ENCODE results near the gene DCUN1D4.

The DCUN1D4 gene

DNA sequence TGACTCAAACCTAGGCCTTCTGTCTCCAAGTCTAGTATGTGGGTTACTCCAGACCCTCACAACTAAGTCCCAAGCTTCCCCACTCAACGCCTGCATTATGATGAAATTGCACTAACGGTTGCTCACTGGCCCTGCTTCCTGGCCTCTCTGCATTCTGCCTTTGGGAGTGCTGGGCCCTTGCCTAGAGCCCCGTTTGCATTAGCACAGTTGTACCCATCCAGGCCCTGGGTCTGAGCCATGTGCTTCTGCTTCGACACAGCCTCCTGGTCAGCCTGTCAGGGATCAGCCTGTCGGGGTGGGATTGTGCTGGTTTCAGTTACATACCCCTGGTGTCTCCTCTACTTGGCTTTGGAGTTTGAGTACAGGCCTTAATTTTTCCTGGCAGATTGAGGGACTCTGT lies 58.4 kb downstream of the DCUN1D4 start:
- Histone ChIP-seq H3K9ac (ENCODE audit: low read length) (no peak overlapping the region), H3K36me3 (ENCODE audit: control insufficient read depth, insufficient read depth, low read length, severe bottlenecking) (peaks cover 86% of the 10 kb centered on the region), H3K4me1 (ENCODE audit: control insufficient read depth, insufficient read depth, low read length) (no peaks in the 10 kb centered on the region), H3K4me3 (ENCODE audit: low read length) (no peak overlapping the region), H3K9me3 (ENCODE audit: control insufficient read depth, low read length) (no peaks in the 10 kb centered on the region), H3K27me3 (replicated peaks; ENCODE audit: control insufficient read depth, insufficient read depth, low read length) (no peaks in the 10 kb centered on the region)
- DNase-seq (ENCODE audit: low read depth) = no peak

DNA sequence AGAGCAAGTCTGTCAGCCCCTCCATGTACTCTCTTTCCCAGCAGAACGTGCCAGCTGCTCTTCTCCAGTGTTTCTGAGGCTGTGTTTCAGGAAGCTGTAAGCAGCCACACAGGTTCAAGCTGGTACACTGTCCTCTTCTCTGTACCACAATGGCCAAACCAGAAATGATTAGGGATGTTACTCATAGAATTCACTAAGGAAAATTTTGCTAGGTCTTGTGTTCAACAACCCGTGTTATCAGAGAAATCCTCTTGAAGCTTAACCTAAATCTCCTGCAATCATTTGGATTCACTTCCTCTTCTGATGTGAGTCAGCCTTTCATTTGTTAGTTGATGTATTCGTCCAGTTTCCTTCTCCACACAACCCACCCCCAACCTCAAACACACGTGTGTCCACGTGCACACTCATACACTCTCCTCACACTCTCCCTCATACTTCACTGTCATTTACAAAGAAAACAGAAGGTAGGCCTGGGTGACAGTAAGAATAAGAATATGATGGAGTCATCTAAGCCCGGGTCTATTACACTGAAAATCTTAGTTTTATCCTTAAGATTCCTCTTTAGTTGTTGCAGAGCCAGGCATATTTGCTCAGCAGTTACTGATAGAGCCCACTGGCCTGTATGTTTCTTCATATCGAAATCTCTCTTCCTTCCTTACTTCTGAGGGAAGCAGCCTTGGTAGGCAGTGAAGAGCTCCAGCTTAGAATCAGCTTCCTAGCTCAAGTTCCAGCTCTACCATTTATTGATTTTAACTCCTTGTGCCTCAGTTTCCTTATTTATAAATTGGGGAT lies 63.4 kb downstream of the DCUN1D4 start:
- no peak for DNase-seq (ENCODE audit: low read depth)
- Histone ChIP-seq H3K27me3 (replicated peaks; ENCODE audit: control insufficient read depth, insufficient read depth, low read length) (no peaks in the 10 kb centered on the region), H3K9ac (ENCODE audit: low read length) (no peak overlapping the region), H3K4me3 (ENCODE audit: low read length) (no peak overlapping the region), H3K4me1 (ENCODE audit: control insufficient read depth, insufficient read depth, low read length) (no peaks in the 10 kb centered on the region), H3K36me3 (ENCODE audit: control insufficient read depth, insufficient read depth, low read length, severe bottlenecking) (peaks cover 98% of the 10 kb centered on the region), H3K9me3 (ENCODE audit: control insufficient read depth, low read length) (no peaks in the 10 kb centered on the region)

GRCh38 chr4:51907006-51907669 lies 64.2 kb downstream of the DCUN1D4 start:
- Histone ChIP-seq H3K4me3 (ENCODE audit: low read length) (no peak overlapping the region), H3K9ac (ENCODE audit: low read length) (no peak overlapping the region), H3K27me3 (replicated peaks; ENCODE audit: control insufficient read depth, insufficient read depth, low read length) (no peaks in the 10 kb centered on the region), H3K36me3 (ENCODE audit: control insufficient read depth, insufficient read depth, low read length, severe bottlenecking) (peaks cover 98% of the 10 kb centered on the region), H3K4me1 (ENCODE audit: control insufficient read depth, insufficient read depth, low read length) (no peaks in the 10 kb centered on the region), H3K9me3 (ENCODE audit: control insufficient read depth, low read length) (no peaks in the 10 kb centered on the region)
- DNase-seq (ENCODE audit: low read depth) = no peak

DNA sequence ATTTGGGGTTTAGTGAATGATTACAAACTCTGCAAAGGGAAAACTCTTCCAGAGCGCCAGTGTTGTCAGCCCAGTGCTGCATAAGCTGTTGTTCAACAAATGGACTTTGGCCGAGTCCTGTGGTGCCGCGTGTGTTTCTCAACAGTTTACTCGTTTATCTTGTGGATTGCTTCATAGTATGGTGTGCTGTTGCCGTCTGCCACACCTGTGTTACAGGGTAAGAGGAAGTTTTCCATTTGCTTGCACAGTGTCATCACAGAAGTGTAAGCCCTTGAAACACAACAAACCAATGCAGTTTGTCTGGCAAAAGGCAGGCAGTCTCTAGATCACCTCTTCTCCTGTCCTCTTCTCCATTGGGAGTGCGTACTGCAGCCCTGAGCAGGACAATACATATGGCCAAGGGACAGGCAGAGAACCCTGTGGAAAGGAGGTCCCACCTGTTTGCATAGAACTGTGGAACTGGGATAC lies 66.3 kb downstream of the DCUN1D4 start:
- DNase-seq (ENCODE audit: low read depth) = no peak
- H3K4me3 ChIP-seq (ENCODE audit: low read length) = no peak overlapping the region
- no peaks in the 10 kb centered on the region for H3K4me1 ChIP-seq (ENCODE audit: control insufficient read depth, insufficient read depth, low read length)
- no peak overlapping the region for H3K9ac ChIP-seq (ENCODE audit: low read length)
- no peaks in the 10 kb centered on the region for H3K27me3 ChIP-seq (replicated peaks; ENCODE audit: control insufficient read depth, insufficient read depth, low read length)
- peaks cover 100% of the 10 kb centered on the region for H3K36me3 ChIP-seq (ENCODE audit: control insufficient read depth, insufficient read depth, low read length, severe bottlenecking)
- H3K9me3 ChIP-seq (ENCODE audit: control insufficient read depth, low read length) = peaks cover 4% of the 10 kb centered on the region

DNA sequence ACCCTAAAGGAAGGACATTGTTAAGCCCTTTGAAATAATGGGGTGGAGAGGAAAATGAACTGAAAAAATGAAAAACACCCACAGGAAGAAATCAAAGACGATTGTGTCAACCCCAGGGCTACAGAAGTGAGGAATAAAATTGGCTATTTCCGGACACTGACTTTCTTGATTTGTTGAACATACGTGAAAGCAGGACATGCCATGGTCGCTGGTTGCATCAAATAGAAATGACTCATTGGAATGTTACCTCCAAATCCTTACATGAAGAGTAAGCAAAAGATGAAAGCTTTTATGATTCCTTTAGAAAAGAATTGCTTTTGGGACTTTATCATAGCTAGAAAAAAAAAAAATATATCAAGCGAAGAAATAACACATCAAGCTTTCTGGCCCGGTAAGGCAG lies 75.3 kb downstream of the DCUN1D4 start:
- Histone ChIP-seq H3K9ac (ENCODE audit: low read length) (no peak overlapping the region), H3K4me1 (ENCODE audit: control insufficient read depth, insufficient read depth, low read length) (no peaks in the 10 kb centered on the region), H3K27me3 (replicated peaks; ENCODE audit: control insufficient read depth, insufficient read depth, low read length) (no peaks in the 10 kb centered on the region), H3K4me3 (ENCODE audit: low read length) (no peak overlapping the region), H3K9me3 (ENCODE audit: control insufficient read depth, low read length) (peaks cover 4% of the 10 kb centered on the region), H3K36me3 (ENCODE audit: control insufficient read depth, insufficient read depth, low read length, severe bottlenecking) (peaks cover 41% of the 10 kb centered on the region)
- no peak for DNase-seq (ENCODE audit: low read depth)

- no peaks in the 10 kb centered on the region for H3K27me3 ChIP-seq (replicated peaks; ENCODE audit: control insufficient read depth, insufficient read depth, low read length)
- DNase-seq (ENCODE audit: low read depth) = no peak
- no peak overlapping the region for H3K9ac ChIP-seq (ENCODE audit: low read length)
- H3K36me3 ChIP-seq (ENCODE audit: control insufficient read depth, insufficient read depth, low read length, severe bottlenecking) = no peaks in the 10 kb centered on the region
- no peaks in the 10 kb centered on the region for H3K4me1 ChIP-seq (ENCODE audit: control insufficient read depth, insufficient read depth, low read length)
- H3K4me3 ChIP-seq (ENCODE audit: low read length) = no peak overlapping the region
- no peaks in the 10 kb centered on the region for H3K9me3 ChIP-seq (ENCODE audit: control insufficient read depth, low read length)
Observed at GRCh38 chr4:51923343-51923742, 80.4 kb downstream of the DCUN1D4 start.

GRCh38 chr4:51925307-51925706 lies 82.4 kb downstream of the DCUN1D4 start:
- H3K9ac ChIP-seq (ENCODE audit: low read length) = no peak overlapping the region
- no peak for DNase-seq (ENCODE audit: low read depth)
- no peaks in the 10 kb centered on the region for H3K4me1 ChIP-seq (ENCODE audit: control insufficient read depth, insufficient read depth, low read length)
- H3K27me3 ChIP-seq (replicated peaks; ENCODE audit: control insufficient read depth, insufficient read depth, low read length) = no peaks in the 10 kb centered on the region
- no peaks in the 10 kb centered on the region for H3K36me3 ChIP-seq (ENCODE audit: control insufficient read depth, insufficient read depth, low read length, severe bottlenecking)
- H3K9me3 ChIP-seq (ENCODE audit: control insufficient read depth, low read length) = no peaks in the 10 kb centered on the region
- H3K4me3 ChIP-seq (ENCODE audit: low read length) = no peak overlapping the region

GRCh38 chr4:51930557-51930956 lies 87.6 kb downstream of the DCUN1D4 start:
- Histone ChIP-seq H3K27me3 (replicated peaks; ENCODE audit: control insufficient read depth, insufficient read depth, low read length) (peaks cover 5% of the 10 kb centered on the region), H3K9me3 (ENCODE audit: control insufficient read depth, low read length) (no peaks in the 10 kb centered on the region), H3K4me3 (ENCODE audit: low read length) (no peak overlapping the region), H3K4me1 (ENCODE audit: control insufficient read depth, insufficient read depth, low read length) (peaks cover 6% of the 10 kb centered on the region), H3K9ac (ENCODE audit: low read length) (no peak overlapping the region), H3K36me3 (ENCODE audit: control insufficient read depth, insufficient read depth, low read length, severe bottlenecking) (no peaks in the 10 kb centered on the region)
- DNase-seq (ENCODE audit: low read depth) = peak; percentile 35

- Histone ChIP-seq H3K27me3 (replicated peaks; ENCODE audit: control insufficient read depth, insufficient read depth, low read length) (peaks cover 5% of the 10 kb centered on the region), H3K36me3 (ENCODE audit: control insufficient read depth, insufficient read depth, low read length, severe bottlenecking) (no peaks in the 10 kb centered on the region), H3K9ac (ENCODE audit: low read length) (no peak overlapping the region), H3K9me3 (ENCODE audit: control insufficient read depth, low read length) (no peaks in the 10 kb centered on the region), H3K4me3 (ENCODE audit: low read length) (no peak overlapping the region), H3K4me1 (ENCODE audit: control insufficient read depth, insufficient read depth, low read length) (peaks cover 6% of the 10 kb centered on the region)
- DNase-seq (ENCODE audit: low read depth) = peak; percentile 38
Observed at GRCh38 chr4:51931461-51931860, 88.5 kb downstream of the DCUN1D4 start.

DNA sequence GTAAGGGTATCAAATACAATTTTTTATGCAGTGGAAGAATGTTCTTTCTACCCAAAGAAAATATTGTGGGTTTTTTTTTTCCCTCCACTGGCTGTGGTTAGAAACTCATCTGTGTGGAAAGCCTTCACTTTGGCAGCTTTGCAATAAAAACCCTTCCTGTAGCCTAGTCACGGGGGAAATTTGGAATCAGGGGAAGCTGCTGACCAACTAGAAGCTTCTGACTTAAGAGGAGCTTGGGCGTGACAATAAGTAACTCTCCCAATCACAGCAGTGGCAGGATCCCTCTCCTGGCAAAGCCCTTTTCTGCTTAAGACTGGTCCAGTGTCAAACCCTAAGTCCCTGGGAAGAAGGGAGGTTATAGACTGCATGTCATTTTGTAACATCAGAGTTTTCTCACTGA lies 89.3 kb downstream of the DCUN1D4 start:
- H3K9me3 ChIP-seq (ENCODE audit: control insufficient read depth, low read length) = no peaks in the 10 kb centered on the region
- no peaks in the 10 kb centered on the region for H3K36me3 ChIP-seq (ENCODE audit: control insufficient read depth, insufficient read depth, low read length, severe bottlenecking)
- H3K9ac ChIP-seq (ENCODE audit: low read length) = no peak overlapping the region
- DNase-seq (ENCODE audit: low read depth) = peak; percentile 66
- peaks cover 5% of the 10 kb centered on the region for H3K27me3 ChIP-seq (replicated peaks; ENCODE audit: control insufficient read depth, insufficient read depth, low read length)
- H3K4me3 ChIP-seq (ENCODE audit: low read length) = no peak overlapping the region
- H3K4me1 ChIP-seq (ENCODE audit: control insufficient read depth, insufficient read depth, low read length) = peaks cover 6% of the 10 kb centered on the region

DNA sequence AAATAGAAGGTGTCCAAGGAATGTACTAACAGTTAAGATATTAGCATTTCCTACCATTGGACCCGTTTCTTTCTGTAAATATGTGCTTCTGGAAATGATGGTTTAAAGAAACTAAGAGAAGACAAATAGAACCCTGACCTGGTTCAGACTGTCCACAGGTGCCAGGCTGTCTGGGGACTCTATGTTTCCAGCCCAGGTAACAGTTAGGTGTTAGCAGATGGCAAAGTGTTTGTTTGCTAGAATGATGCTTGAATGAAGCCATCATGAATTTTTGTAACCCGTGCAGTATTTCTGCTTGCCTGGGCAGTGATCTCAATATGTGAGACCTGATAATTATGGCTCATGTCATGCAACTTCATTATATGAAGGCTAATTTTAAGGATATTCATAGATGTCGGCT lies 89.7 kb downstream of the DCUN1D4 start:
- Histone ChIP-seq H3K9me3 (ENCODE audit: control insufficient read depth, low read length) (no peaks in the 10 kb centered on the region), H3K4me1 (ENCODE audit: control insufficient read depth, insufficient read depth, low read length) (peaks cover 6% of the 10 kb centered on the region), H3K36me3 (ENCODE audit: control insufficient read depth, insufficient read depth, low read length, severe bottlenecking) (no peaks in the 10 kb centered on the region), H3K9ac (ENCODE audit: low read length) (no peak overlapping the region), H3K4me3 (ENCODE audit: low read length) (no peak overlapping the region), H3K27me3 (replicated peaks; ENCODE audit: control insufficient read depth, insufficient read depth, low read length) (peaks cover 5% of the 10 kb centered on the region)
- DNase-seq (ENCODE audit: low read depth) = no peak

Measured in adipocyte (in vitro differentiated cells).